Cardiac muscle cell (in vitro differentiated cells and primary cell): Measurements from ENCODE around the gene MRTFA. TPM values are rescaled to one million over a fixed set of nuclear protein-coding genes. Genes with fewer than 3 reads are reported as not detected.
A peak's percentile ranks its signal among the peaks of the same experiment; 100 is the strongest.
"Not testable (repeated sequence)": the region's sequence is repeated elsewhere in the genome, so short reads cannot be mapped to it uniquely, and the experiment has no call there.

ENCODE experiments used
- DNase-seq, 2 donors: peaks; one replicate each; pipeline versions ENCODE4 v3.0.0 to v3.0.0-alpha.2; 2010 to 2017; ENCODE audit warnings: low read depth in 1 of 2, low spot score in 1 of 2
- H3K27ac ChIP-seq: fragments of 200-600 bp; sonication (generic); 2 replicates; pipeline ENCODE4 v1.5.1; 2016
- H3K27me3 ChIP-seq: fragments of 200-600 bp; sonication (generic); 2 replicates; pipeline ENCODE4 v1.6.0; 2016; ENCODE audit warnings: control low read depth
- H3K36me3 ChIP-seq: fragments of 200-600 bp; sonication (generic); 2 replicates; pipeline ENCODE4 v1.5.1; 2016; ENCODE audit warnings: control low read depth
- H3K4me1 ChIP-seq: fragments of 200-600 bp; sonication (generic); 2 replicates; pipeline ENCODE4 v1.8.1; 2017; ENCODE audit warnings: low read depth, mild to moderate bottlenecking, mixed run types
- H3K4me3 ChIP-seq: fragments of 200-600 bp; sonication (generic); 2 replicates; pipeline ENCODE4 v1.5.1; 2016; ENCODE audit warnings: mild to moderate bottlenecking
- H3K9me3 ChIP-seq: fragments of 200-600 bp; sonication (generic); 2 replicates; pipeline ENCODE4 v1.5.1; 2017; ENCODE audit warnings: low read depth, mild to moderate bottlenecking, control low read depth
- CTCF ChIP-seq: IDR thresholded peaks from 2 replicates; pipeline ENCODE4 v1.5.1; 2012; ENCODE audit warnings: low read depth, mild to moderate bottlenecking, low read length
- polyA plus RNA-seq: library from polyadenylated mRNA; unstranded; fragments of >200 nt; fragmentation: Nextera tagmentation; extraction: Ambion mirVana; gene quantifications from 2 replicates; pipeline ENCODE4 v1.2.1, GENCODE V29; 2016
- total RNA-seq: library from RNA; depleted of rRNA; stranded (reverse); fragments of >200 nt; gene quantifications from 2 replicates; pipeline ENCODE4 v1.2.3, GENCODE V29; 2016

Gene MRTFA
- total and polyA plus RNA-seq, 2 experiments from 2014 or later = 32.6 to 116 TPM

GRCh38 chr22:40560551-40560950, 76.0 kb downstream of the MRTFA start:
- peak in 1 of 2 donors; percentile 33 for DNase-seq
- H3K4me3 ChIP-seq = no peak overlapping the region
- H3K27me3 ChIP-seq = no peaks in the 10 kb centered on the region
- peaks cover 13% of the 10 kb centered on the region for H3K4me1 ChIP-seq
- TF ChIP-seq CTCF = no peak
- H3K36me3 ChIP-seq = no peaks in the 10 kb centered on the region
- no peak overlapping the region for H3K27ac ChIP-seq
- H3K9me3 ChIP-seq = no peaks in the 10 kb centered on the region

GRCh38 chr22:40557972-40558371, 78.5 kb downstream of the MRTFA start:
- no peak overlapping the region for H3K4me3 ChIP-seq
- no peak overlapping the region for H3K27ac ChIP-seq
- no peak for TF ChIP-seq CTCF
- H3K27me3 ChIP-seq = no peaks in the 10 kb centered on the region
- no peaks in the 10 kb centered on the region for H3K9me3 ChIP-seq
- DNase-seq = no peak
- H3K4me1 ChIP-seq = peaks cover 13% of the 10 kb centered on the region
- no peaks in the 10 kb centered on the region for H3K36me3 ChIP-seq

- H3K4me3 ChIP-seq = no peak overlapping the region
- no peaks in the 10 kb centered on the region for H3K9me3 ChIP-seq
- H3K27ac ChIP-seq = no peak overlapping the region
- TF ChIP-seq CTCF = no peak
- peaks cover 3% of the 10 kb centered on the region for H3K36me3 ChIP-seq
- H3K4me1 ChIP-seq = peaks cover 13% of the 10 kb centered on the region
- no peak for DNase-seq
- no peaks in the 10 kb centered on the region for H3K27me3 ChIP-seq
Measured at GRCh38 chr22:40556641-40557040, 79.9 kb downstream of the MRTFA start.

- H3K27ac ChIP-seq, H3K9me3 ChIP-seq, H3K27me3 ChIP-seq, H3K36me3 ChIP-seq, H3K4me3 ChIP-seq, DNase-seq: not testable (repeated sequence)
- H3K4me1 ChIP-seq = peaks cover 13% of the 10 kb centered on the region
Measured at GRCh38 chr22:40554023-40554422, 82.5 kb downstream of the MRTFA start.

GRCh38 chr22:40553014-40553554, 83.4 kb downstream of the MRTFA start:
- Histone ChIP-seq H3K9me3 (no peaks in the 10 kb centered on the region), H3K27ac (no peak overlapping the region), H3K36me3 (peaks cover 10% of the 10 kb centered on the region), H3K4me1 (peaks cover 13% of the 10 kb centered on the region), H3K27me3 (no peaks in the 10 kb centered on the region), H3K4me3 (no peak overlapping the region)
- TF ChIP-seq CTCF = no peak
- DNase-seq = no peak

DNA sequence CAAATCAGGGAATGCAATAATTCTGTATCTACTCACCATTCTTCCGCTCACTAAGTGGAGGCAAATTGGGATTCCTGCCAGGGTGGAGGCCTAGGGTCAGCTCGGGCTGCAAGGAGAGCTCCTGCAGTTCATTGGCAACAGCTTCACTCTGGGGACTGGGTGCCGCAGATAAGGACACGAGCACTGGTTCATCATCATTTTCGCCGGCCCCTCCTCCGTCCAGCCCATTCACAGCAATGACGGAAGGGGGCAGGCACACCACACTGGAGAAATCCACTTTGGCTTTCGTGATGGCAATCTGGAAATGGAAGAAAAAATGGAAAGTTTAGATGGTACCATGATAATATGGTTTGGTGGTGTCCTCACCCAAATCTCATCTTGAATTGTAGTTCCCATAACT, 84.4 kb downstream of the MRTFA start:
- Histone ChIP-seq H3K4me1 (peaks cover 11% of the 10 kb centered on the region), H3K36me3 (peaks cover 10% of the 10 kb centered on the region), H3K4me3 (no peak overlapping the region), H3K9me3 (no peaks in the 10 kb centered on the region), H3K27ac (no peak overlapping the region), H3K27me3 (no peaks in the 10 kb centered on the region)
- peak in 1 of 2 donors; percentile 39 for DNase-seq
- TF ChIP-seq CTCF = no peak
